A204.1 (cell line): ENCODE data around the gene SHLD1.
"Not testable (repeated sequence)": the region's sequence is repeated elsewhere in the genome, so short reads cannot be mapped to it uniquely, and the experiment has no call there.

ENCODE experiments used
- FAIRE-seq: peaks from 2 replicates; lab custom pipeline; 2012; peaks lifted over from hg19 to GRCh38; lab: Jason Lieb, UNC

SHLD1 gene, protein sequence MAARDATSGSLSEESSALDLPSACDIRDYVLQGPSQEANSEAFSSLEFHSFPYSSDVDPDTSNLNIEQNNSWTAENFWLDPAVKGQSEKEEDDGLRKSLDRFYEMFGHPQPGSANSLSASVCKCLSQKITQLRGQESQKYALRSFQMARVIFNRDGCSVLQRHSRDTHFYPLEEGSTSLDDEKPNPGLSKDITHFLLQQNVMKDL

DNA sequence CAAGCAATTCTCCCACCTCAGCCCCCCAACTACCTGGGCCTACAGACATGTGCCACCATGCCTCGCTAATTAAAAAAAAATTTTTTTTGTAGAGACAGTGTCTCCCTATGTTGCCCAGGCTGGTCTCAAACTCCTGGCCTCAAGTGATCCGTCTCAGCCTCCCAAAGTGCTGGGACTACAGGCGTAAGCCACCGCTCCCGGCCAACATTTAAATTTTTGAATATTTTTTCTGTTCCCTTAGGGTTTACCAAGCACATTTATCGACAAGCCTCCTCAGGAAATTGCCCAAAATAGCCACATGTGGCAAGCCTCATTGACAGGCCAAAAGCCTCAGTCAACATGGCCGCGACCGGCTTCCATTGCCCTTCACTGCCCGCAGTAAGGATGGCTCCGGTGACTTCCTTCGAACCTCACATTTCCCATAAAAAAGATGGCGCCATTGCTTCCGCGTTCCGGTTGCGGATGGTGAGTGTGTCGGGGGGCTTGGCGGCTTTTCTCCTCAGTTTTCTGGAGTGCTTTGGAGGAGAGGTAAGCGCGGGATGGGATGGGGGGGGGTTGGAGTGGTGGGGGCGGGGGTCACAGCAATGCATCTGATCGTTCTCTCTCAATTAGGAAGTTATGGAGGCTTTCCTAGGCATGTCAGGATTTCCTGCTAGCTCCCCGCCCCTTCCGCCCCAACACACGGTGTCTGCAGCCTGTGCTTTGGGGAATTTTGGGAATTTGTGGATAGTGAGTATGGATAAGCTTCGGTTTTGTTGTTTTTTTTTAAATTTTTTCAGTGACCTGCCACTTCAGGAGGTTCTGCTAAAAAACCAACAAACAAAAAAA lies at the start of gene SHLD1:
TSS of gene SHLD1 (plus strand) at position 450 of the 828 bp plus-strand sequence. CDS start 22,465 bp downstream, outside the sequence.
- FAIRE-seq, result peak; percentile 73

DNA sequence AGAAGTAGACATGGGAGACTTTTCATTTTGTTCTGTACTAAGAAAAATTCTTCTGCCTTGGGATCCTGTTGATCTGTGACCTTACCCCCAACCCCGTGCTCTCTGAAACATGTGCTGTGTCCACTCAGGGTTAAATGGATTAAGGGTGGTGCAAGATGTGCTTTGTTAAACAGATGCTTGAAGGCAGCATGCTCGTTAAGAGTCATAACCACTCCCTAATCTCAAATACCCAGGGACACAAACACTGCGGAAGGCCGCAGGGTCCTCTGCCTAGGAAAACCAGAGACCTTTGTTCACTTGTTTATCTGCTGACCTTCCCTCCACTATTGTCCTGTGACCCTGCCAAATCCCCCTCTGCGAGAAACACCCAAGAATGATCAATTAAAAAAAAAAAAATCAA lies 47.9 kb upstream of the SHLD1 start:
- FAIRE-seq, result not testable (repeated sequence)

DNA sequence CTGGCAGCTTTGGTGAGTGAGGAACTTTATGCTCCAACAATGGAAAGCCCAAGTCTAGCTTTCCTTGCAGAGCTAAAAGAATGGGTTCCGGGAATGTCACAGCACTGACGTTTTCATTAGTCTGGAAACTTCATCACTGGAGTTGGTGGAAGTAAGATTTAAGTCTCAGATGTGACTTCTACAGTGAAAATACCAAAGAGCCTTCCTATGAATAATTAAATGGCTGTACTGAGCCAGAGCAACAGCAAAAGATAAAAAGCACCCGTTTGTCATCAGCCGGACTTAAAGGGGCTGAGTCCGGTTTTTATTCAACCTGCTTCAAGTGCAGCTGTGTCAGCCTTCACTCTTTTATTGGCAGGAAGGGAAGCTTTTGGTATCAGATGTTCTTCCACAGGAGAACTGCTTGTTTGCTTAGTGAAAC lies 46.5 kb upstream of the SHLD1 start:
- no peak for FAIRE-seq

DNA sequence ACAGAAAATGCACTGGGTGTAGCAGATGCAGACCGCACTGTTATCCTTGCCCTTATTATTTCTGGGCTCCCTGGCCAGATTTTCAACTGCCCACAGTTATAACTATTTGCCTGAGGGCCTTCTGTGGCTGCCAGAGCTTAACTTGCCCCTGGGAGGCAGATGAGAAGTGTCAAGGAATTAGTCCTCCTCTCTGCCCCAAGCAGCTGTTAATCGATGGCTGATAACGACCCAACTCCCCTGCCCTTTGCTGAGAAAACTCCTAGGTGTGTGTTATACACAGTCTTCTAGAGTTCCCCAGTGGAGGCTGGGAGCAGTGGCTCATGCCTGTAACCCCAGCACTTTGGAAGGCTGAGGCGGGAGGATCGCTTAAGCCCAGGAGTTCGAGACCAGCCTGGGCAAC lies 44.4 kb upstream of the SHLD1 start:
- no peak for FAIRE-seq

DNA sequence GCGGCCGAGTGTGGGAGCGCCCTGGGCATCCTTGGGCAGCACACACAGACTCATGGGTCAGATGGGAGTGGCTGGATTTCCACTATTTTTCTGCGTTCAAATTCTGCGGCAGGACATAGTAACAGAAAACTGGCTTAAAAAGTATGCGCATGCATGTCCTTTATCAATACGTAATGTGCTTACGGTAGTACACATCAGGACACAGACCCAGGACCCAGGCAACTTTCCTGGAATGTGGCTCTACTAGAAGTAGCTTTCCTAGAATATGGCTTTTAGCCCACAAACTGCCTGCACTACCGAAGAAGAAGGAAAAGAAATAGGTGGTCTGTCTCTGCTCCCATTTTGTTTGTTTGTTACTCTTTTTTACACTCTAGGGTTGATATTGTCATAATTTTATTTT lies 43.4 kb upstream of the SHLD1 start:
- FAIRE-seq, result no peak

DNA sequence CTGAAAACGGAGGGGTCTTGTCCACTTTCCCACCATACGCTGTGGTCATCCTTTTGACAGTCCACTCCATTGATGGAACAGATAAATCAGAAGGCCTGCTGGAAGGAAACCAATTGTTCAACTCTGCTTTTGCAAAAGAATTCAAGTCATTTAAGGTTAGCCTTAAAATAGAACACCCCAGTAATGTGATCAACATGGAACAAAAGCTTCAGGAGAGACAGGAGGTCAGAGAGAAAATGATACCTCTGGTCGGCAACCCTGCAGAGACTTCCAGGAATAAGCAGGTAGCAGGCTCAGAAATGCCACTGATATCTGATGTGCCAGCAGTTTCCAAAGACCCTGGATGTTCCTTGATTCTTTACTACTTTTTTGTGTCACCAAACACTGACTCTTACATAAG lies 39.6 kb upstream of the SHLD1 start:
- no peak for FAIRE-seq

DNA sequence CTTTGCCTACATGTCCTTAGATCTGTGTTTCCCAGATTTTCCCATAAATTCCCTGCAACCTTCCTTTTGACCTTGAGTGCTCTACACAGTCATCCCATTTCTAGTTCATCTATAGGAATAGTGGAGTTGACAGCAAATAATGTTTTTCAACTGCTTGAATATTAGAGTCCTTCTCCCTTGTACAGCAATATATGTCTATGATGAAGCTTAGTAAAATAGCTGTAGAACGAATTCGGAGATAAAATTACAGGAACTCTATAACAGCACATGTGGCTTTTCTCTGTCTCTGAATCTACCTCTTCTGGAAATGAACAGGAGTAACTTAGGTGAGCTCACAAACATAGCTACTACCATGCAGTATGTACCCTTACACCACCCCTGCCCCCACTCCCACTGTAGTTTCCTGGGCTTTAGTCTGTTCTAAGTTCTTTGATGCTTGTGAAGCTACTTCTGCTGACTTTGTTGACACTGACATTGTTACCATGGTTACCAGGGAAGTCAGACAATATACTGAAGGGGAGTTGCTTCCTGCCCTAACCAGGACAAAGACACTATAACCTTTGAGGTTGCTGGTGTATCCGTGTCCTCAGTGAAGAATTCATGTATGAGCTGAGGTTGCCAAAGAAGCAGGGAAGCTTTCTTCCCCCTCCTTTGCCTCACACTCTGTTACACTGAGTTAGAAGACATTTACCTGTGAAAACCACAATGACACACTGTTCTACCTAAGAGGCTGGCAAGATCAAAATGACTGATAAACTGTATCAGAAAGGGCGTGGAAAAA lies 35.8 kb upstream of the SHLD1 start:
- no peak for FAIRE-seq

DNA sequence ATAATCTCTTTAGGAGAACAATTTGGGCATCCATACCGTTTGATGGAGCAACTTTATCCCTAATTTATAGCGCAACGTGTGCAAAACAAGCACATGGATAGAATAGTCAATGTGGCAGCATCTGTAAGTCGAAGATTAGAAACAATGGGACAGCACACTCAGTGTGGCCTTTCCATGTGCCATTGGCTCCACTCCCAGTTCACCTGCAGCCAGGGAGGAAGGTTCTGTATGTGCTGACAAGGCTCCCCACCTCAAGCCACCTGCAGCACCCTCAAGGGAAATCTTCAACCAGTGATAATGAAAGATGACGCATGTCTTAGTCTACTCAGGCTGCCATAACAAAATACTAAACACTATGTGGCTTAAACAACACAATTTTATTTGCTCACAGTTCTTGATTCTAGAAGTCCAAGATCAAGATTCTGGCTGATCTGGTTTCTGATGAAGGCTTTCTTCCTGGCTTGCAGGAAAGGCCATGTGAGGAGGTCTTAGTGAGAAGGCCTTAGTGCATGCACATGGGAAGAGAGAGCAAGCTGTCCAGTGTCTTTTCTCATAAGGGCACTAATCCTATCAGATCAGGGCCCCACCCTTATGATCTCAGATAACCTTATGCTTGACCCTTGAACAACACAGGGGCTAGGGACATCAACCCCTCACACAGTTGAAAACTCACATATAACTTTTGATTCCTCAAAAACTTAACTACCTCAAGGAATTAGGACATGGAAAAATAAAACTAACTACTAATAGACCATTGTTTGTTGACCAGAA lies 34.9 kb upstream of the SHLD1 start:
- FAIRE-seq, result no peak

DNA sequence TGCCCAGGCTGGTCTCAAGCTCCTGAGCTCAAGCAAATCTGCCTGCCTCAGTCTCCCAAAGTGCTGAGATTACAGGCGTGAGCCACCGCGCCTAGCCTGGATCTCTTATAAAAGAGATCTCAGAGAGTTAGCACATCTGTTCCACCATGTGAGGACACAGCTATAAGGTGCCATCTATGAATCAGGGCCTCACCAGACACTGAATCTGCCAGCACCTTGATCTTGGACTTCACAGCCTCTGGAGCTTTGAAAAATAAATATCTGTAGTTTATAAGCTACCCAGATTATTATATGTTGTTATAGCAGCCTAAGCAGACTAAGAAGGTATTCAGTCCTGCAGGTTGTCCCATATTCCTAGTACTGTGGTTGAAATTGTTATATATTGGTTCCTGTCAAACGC lies 33.2 kb upstream of the SHLD1 start:
- FAIRE-seq, result no peak

DNA sequence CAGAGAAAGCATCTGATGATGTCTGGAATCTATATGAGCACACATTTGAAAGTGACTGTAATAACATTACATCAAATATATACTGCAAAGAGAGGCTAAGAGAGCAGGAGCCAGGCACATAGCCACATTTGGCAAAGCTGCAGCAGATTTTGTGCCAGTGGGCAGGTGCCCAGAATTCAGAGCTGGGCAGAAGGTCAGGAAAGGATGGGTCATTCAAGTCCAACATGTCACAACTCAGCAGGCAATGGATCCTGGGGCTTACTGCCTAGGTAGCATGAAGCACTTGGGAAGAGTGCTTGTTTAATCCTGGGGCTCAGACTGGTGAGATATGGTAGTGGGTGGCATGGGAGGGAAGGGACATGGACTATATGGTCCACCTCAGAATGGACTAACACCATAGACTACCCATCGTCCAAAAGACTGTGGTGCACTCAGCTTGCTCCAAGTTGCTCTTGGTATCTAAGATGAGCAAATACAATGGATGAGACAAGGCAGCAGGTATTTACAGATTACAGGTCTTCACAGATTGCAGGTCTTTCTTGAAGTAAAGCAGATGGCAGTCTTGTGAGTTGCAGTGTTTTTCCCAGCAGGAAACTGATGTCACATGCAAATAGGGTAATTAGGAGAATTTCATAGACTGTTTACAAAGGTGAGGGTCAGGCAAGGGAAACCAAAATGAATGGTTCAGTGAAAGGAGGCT lies 31.2 kb upstream of the SHLD1 start:
- FAIRE-seq, result no peak

DNA sequence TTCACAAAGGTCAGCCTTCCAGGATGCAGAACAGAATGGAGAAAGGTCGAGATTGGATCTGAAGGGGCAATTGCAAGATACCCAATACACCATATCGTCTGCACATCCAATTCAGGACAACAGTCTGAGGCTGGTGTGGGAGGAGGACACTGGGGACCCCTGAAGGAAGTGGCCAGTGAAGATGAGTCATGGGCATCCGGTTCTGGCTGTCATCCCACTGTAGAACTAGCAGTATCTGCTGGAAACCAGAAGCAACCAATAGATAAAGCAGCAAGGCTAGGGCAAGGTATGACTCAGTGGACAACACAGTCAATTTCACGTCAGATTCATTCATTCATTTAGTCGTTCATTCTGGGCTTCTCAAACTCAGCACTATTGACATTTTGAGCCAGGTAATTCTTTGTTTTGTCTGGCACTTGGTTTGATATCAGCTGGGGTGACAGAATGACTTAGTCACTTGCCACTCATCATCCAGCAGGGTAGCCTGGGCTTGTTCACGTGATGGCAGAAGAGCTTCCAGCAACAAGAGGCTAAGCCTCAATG lies 30.3 kb upstream of the SHLD1 start:
- no peak for FAIRE-seq

DNA sequence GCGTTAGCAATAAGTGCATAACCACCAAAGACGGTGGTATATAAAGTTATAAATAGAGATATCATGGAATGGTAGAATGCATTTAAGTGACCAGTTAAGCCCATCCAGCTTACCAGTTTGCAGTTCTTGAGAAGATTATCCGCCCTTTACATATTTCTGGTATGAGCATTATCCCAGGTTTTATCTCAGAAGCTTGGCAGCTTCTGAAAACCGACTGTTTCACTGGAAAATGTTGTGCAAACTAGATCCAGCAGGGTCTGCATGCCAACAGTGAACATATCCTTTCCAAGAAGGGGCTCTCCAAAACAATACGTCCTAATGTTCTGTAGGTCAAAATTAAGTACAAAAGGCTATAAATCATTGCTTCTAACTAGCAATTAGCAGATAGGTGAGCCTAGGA lies 29.5 kb upstream of the SHLD1 start:
- FAIRE-seq, result no peak

DNA sequence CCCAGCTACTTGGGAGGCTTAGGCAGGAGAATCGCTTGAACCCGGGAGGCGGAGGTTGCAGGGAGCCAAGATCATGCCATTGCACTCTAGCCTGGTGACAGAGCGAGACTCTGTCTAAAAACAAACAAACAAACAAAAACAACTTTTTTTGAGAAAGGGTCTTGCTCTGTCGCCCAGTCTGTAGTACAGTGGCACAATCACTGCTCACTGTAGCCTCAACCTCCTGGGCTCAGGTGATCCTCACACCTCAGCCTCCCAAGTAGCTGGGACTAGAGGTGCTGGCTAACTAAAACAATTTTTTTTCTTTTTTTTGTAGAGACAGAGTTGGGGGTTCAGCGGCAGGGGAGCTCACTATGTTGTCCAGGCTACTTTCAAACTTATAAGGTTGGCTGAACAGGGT lies 28.8 kb upstream of the SHLD1 start:
- FAIRE-seq, result not testable (repeated sequence)

DNA sequence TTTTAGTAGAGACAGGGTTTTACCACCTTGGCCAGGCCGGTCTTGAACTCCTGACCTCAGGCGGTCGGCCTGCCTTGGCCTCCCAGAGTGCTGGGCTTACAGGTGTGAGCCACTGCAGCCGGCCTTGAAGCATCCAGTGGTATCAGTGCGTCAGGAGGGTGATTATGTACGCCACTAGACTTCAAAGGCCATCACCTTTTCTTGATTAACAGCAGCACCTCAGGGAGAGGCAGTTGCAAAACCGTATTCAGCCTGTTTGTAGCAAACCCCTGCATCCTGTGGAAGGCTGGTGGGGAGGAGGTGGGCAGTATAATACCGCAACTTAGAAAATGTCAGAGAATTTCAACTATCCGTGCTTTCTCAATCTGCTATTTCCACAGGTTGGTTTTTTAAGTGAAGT lies 27.3 kb upstream of the SHLD1 start:
- FAIRE-seq, result no peak

DNA sequence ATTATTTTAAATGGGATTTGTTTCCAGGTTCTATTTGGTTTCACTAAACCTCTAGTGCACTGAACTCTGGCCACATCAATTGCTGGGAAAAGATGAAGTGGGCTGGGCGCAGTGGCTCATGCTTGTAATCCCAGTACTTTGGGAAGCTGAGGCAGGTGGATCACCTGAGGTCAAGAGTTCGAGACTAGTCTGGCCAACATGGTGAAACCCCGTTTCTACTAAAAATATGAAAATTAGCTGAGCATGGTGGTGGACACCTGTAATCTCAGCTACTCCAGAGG lies 25.1 kb upstream of the SHLD1 start:
- FAIRE-seq, result not testable (repeated sequence)

DNA sequence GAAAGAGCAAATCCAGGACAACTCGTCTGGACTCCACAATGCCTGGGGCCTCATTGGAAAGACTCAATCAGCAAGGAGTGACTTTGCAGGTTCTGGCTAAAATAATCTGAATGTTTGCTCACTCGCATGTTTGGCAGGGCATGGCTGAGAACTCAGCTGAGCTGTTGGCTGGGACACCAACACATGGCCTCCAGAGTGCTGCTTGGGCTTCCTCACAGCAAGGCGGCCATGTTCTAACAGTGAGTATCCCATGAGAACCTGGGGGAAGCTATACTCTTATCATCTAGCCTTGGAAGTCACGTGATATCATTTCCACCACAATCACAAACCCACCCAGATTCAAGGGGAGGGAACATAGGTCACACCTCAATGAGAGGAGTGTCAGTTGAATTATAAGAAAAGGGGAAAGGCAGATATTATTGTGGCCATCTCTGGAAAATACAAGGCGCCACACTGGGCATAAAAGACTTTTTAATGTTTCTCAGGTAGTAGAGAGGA lies 23.1 kb upstream of the SHLD1 start:
- FAIRE-seq, result no peak

DNA sequence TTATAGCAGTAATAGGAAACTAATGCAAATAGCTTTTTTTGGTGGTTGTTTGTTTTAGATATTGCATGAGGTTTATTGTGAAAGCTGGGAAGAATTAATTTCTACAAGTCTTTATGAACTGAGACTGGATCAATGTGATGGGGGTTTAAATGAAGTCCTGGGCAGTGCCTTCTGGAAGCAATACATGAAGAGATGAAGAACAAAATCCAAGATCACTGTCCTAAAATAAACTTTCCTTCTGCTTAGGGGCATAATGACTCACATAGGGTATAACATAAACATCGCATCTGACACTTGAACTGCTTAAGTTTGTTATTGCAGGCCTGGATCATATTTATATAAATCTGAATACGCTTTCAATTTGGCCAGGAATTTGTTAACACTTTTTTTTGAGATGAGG lies 20.9 kb upstream of the SHLD1 start:
- no peak for FAIRE-seq

DNA sequence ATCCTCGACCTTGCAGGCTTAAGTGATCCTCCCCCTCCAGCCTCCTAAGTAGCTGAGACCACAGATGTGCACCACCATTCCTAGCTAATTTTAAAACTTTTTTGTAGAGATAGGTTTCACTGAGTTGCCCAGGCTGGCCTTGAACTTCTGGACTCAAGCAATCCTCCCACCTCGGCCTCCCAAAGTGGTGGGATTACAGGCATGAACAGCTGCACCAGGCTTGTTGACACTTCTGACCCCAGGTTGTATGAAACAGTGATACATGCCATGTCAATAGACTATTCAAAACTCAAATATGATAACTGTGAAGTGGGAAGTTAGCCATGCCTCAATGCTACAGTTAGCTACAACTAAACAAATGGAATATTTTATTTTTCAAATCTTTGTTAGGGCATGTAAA lies 20.1 kb upstream of the SHLD1 start:
- no peak for FAIRE-seq

DNA sequence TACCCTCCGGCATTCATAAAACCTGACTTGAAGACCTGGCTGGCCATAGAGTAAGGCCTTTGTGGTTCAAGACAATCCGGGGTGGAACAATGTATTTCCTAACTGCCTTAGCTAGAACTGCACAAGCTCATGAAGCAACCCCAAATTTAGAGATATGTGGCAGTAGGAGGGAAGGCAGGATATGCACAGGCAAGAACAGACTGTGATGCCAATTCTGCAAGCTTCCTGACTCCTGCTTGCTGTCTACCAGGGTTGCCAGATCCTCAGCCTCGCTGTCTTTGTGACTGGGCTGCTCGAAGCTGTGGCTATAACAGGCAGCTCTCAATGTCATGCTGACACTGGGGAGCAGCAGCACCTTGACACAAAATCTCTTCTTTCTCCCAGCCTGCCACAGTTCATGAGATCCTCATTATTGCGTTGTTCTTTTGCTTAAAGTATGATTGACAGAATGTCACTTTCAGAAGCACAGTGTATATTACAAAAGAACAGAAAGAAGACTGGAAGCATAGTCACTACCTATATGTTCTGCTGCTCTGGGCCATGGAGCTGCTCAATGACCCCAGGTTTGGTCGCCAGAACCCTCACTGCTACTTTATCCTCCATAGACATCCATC lies 18.3 kb upstream of the SHLD1 start:
- no peak for FAIRE-seq

DNA sequence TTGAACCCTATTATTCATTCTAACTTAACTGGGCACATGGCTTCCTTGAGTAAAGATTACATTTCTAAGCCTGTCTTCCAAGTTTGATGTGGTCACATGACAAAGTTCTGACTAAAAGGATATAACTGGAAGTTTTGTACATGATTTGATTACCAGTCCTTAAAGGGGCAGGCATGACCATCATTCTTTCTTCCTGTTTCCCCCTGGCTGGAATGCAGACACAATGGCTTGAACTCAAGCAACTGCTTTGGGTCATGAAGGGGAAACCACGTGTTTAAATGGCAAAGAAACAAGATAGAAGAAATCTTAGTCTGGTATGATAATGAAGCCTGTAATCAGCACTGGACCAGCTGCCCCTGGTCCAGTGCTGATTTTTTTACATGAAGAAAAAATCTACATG lies 15.6 kb upstream of the SHLD1 start:
- no peak for FAIRE-seq
